ENCODE data around the gene NDUFA8.

The NDUFA8 gene

DNA sequence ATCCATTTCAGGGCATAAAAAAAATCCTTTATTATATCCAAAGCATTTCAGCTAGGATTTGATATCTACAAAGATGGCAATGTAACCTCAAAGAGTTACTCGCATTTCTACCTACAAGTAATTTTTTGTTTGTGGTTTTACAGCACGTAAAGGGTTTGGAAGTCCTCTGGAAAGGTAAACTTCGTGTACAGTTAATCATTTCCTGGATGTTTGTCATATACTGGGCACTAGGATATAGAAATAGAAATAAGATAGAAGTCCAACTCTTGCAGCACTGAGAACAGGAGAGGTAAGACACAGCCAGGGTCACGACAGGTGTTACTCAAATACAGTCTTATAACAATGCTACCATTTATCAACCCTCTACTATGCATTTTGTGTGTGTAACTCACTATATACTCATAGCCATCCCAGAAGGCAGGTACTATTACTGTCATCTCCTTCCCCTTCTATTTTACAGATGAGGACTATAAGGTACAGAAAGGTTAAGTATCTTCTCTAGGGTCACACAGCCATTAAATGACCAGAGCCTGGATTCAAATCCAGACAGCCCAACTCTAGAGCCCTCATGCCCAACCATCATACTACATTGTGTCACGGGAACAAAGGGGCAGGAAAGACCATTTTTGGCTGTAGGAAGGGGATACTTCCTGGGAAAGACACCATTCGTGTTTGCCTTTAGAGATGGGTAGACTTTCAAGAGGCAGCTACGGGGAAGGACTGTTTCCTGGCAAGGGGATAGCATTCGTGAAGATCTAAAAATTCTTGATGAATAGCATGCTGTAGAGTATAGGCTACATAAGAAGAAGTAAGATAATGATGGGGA, 19.0 kb downstream of the NDUFA8 start:
- in situ Hi-C loops (cut with HindIII; ENCODE audit: low sequenced_read_pairs): no loop called here

DNA sequence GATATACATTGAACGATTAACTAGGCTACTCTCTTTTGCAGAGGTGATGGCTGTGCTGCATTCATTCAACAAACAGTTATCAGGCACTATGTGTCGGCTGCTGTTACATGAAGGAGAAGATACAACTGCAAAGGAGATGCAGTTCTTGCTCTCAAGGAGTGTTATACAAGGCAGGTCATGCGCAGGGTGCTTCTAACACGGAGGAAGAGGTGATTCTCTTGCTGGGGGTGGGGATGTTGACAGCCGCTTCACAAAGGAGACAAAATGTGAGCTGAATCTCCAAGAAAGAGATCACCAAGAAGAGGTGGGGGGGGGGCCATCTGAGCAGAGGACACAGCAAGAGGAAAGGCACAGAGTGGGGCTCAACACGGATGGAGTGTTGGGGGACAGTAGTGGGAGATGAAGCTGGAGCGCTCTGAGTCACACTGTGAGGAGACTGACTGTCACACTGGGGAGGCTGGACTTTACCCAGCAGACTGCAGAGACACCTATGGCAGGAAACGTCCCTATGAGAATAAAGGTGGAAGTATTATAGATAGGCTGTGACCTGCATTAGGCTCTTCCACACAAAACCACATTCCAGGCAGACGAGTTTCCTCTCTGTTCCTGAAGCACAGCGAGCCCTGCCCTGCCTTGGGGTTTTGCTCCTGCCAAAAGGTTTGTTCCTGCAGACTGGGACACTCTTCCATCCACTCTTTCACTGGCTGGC, 20.9 kb downstream of the NDUFA8 start:
- in situ Hi-C loops (cut with HindIII; ENCODE audit: low sequenced_read_pairs): no loop called here

DNA sequence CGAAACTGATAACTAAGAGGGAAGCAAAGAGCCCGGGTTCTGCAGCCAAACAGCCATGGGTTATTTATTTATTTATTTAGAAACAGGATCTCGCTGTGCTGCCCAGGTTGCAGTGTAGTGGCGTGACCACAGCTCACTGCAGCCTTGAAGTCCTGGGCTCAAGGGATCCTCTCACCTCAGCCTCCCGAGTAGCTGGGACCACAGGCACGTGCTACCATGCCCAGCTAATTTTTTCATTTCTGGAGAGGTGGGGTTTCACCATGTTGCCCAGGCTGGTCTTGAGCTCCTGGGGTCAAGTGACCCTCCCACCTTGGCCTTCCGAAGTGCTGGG, 24.1 kb downstream of the NDUFA8 start:
- in situ Hi-C loops (cut with HindIII; ENCODE audit: low sequenced_read_pairs): no loop called here

DNA sequence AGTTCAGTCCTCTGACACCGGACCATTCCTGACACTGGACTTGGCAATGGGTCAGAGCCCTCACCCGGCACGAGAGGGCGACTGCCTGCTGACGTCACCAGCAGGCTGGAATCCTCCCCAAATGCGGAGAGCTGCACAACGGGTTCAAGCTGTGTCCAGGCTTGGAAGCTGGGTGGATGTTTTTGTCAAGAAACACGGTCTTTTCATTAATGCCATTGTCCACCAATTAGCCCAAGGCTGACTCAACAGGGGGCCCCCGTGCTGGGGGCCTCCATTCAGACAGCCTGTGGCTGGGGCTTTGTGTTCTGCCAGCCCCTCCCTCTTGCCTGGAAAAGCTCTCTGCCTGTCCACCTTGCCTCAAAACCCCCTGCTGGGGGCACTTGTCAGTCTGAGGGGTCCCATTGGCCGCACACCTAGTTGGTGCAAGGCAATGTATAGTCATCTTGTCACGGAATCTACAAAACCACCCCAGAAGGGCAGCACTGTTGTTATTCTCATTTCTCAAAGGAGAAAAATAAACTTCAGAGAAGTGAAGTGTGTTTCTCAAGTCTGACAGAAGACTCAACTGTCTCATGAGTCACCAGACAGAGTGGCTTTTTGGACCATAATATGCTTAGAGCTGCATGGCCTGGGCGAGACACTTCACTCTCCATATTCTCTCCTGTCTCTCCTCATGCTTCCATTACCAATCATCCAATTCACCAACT, 24.6 kb downstream of the NDUFA8 start:
- in situ Hi-C loops (cut with HindIII; ENCODE audit: low sequenced_read_pairs): no loop called here

DNA sequence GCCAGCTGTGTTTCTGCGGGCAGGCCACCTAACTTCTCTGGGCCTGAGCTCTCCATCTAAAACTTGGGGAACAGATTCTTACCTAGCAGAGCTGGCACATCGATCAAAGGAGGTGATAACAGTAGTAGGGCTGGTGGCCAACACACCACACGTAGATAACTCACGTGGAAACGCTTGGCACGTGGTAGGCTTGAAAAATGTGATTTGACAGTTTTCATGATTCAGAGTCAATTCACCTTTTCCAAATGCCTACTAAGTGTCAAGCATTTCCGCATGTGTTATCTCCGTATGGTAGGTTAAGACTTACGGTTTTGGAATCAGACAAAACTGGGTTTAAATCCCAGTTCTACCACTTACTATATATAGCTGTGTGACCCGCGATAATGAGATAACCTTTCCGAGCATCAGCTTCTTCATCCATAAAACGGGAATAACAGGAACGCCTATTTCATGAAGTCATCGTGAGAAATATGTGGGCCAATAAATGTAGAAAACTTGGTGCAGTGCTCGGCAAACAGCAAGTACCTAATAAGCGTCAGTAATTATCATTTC, 25.5 kb downstream of the NDUFA8 start:
- in situ Hi-C loops (cut with HindIII; ENCODE audit: low sequenced_read_pairs): no loop called here

DNA sequence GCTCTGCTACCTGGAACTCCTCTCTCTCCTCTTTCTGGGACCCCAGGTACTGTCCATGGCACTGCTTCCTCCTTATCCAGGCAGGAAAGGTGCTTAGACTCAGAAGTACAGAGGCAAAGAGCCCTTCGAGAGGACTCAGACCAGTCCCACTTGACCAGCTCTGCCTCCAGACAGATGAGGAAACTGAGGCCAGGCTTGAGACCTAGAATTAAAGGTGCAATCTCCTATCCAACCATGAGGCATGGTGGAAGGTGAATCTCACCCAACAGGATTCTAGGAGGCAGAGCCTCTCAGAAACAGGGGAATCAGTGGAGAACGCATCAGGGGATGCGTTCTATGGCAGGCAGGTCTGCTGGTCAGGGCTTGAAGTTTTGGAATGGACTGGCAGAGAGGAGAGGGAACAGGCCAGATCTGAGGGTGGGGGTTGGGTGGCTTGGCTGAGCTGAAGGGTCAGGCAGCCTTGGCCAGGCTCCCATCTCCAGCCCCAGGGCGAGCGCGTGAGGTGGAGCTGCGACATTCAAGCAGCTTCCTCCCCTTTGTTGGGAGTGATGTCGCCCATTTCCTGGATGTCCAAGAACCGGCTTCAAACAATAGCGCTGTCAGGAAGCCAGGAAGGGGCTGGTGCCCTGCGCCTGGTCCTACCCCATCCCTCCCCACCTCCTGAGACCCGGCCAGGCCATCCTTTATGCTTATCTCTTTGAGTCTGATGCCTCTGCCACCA, 26.2 kb downstream of the NDUFA8 start:
- in situ Hi-C loops (cut with HindIII; ENCODE audit: low sequenced_read_pairs): no loop called here

DNA sequence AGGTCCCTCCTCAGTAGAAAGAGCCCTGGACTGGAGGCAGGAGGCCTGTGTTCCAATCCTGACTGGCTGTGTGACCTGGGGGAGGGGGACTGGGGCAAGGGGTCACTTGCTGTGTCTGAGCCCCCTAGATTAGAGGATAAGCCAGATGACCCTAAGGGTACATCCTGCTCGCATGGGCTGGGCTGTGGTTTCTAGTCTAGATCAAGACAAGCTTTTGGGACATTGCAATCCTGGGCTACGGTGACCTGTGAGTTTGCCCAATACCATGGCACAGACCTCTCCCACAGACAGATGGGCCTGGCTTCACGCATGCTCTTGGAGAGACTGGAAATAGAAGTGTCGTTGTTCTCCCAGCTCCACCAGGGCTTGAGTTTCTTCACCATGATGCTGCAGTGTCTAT, 27.0 kb downstream of the NDUFA8 start:
- in situ Hi-C loops (cut with HindIII; ENCODE audit: low sequenced_read_pairs): no loop called here

DNA sequence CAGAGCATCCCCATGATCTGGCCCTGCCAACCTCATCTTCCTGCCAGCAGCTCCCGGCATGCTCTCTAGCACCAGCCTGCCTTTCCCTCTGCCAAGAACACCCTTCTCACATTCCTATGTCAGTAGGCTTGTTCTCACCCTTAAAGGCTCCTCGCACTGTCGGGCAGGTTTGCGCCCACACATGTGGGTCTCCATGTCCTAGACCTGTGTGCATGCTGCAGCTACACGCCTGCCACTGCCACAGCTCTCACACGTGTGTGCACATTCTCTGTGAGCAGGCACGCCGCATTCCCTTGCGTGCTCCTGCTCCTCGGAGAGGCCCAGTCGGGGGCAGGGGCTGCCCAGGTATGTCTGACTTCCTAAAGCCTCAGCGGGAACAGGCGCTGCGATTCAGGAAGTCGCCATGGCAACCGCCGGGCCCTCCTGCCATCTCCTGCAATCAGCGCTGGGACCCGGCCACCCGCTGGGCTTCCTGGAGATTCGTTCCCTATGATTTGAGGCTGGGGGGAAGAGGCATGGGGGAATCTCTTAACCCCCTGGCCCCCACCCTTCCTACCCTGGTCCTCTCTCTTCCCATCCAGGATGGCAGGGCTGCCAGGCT, 28.1 kb downstream of the NDUFA8 start:
- in situ Hi-C loops (cut with HindIII; ENCODE audit: low sequenced_read_pairs): no loop called here

DNA sequence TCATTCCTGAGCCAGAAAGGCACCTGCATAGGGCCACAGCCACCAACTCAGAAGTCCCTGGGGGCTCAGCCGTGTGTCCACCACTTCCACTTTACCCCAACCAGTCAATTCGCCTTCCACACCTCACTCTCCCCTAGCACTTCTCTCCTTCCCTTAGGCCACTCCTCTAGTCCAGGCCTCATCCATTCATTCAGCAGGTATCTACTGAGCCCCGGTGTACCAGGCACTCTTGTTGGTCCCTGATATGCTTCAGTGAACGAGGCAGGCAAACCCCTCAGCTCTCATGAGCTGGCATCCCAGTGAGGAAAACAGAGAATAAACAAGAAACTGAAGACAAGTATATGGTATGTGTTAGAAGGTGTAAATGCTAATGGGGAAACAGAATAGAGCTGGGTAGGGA, 28.7 kb downstream of the NDUFA8 start:
- in situ Hi-C loops (cut with HindIII; ENCODE audit: low sequenced_read_pairs): no loop called here

DNA sequence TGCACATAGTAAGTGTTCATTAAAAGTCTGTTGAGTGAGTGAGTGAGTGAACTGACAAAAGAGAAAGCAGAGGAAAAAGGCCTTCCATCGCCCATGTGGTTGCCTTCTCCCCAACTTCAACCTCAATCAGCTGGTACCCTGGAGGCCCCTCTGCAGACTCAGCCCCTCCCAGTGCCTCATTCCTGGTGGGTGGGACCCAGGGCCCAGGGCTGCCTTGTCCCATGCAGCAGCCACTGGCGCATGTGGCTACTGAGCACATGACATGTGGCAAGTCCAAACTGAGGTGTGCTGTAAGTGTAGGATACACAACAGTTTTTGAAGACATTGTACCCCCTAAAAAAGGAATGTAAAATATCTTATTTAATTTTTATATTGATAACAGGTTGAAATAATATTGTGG, 29.6 kb downstream of the NDUFA8 start:
- in situ Hi-C loops (cut with HindIII; ENCODE audit: low sequenced_read_pairs): no loop called here

DNA sequence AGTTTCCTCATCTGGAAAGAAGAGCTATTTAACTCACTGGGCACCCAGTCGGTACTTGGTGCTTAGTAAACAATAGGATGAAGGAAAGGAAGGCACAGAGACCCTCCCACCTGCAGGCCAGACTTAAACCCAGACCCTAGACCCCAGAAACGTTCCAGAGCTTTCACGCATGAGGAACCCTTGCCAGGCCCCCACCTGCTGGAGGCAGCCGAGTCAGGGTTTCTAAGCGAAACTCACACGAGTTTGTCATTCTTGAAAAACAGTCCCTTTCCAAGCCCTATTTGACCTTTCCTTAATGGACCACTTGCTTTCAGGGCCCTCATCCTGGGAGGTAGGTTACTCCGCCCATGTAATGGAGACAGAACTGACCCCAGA, 30.6 kb downstream of the NDUFA8 start:
- in situ Hi-C loops (cut with HindIII; ENCODE audit: low sequenced_read_pairs): no loop called here

DNA sequence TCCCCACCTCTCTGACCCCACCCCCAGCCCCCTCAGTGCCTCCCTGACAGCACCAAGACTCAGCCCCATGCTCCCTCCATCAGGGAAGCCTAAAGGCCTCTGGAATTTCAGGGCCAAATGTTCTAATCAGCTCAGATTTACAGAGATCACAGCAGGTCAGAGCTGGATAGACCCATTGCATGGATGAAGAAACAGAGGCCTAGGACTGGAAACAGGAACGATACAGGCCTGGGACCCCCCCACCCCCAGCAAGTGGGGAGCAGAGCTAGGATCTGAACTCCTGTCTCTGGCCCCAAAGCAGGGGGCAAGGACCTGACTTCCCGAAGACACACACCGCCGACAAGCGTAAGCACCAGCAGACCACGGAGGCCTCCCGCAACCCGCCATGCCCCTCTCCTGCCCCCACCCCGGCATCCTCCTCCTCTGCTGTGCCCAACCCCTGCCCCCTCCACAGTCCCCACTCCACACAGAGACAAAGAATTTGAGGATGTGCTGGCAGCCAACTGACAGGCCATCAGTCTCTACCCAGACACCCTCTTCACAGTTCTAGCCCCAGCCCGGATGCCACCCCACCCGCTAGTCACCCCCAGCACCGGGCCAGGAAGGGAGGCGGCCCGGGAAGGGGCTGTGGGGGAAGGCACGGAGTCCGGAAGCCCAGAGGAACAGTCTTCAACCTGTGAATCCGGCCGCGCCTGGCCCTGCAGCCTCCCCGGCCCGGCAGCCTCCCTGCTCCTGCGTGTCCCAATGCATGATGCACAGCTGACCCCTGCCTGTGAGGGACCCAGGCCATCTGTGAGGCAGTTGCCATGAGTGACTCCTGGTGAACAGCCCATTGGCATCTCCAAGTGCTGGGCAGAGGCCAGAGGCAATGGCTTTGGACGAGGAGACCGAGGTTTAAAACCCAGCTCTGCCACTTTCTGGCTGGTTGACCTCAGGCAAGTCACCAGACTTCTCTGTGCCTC, 31.3 kb downstream of the NDUFA8 start:
- in situ Hi-C loops (cut with HindIII; ENCODE audit: low sequenced_read_pairs): no loop called here

DNA sequence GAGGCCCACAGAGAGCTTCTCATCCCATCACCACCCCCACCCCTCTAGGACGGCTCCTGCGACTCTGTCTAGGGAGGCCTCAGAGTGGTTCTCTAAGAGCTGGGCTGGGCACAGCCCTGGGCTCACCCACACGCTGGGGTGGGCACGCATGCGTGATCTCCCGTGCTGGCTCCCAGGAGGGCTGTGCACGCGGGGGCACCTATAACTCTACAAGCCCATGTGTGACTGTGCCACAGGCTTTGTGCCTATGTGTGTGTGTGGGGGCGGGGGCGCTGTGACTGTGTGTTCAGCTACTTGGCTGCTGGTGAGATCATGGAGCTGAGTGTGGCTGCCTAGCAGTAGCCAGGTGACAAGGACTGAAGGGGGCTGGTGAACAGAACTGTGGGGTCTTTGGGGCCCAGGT, 32.2 kb downstream of the NDUFA8 start:
- in situ Hi-C loops (cut with HindIII; ENCODE audit: low sequenced_read_pairs): no loop called here

DNA sequence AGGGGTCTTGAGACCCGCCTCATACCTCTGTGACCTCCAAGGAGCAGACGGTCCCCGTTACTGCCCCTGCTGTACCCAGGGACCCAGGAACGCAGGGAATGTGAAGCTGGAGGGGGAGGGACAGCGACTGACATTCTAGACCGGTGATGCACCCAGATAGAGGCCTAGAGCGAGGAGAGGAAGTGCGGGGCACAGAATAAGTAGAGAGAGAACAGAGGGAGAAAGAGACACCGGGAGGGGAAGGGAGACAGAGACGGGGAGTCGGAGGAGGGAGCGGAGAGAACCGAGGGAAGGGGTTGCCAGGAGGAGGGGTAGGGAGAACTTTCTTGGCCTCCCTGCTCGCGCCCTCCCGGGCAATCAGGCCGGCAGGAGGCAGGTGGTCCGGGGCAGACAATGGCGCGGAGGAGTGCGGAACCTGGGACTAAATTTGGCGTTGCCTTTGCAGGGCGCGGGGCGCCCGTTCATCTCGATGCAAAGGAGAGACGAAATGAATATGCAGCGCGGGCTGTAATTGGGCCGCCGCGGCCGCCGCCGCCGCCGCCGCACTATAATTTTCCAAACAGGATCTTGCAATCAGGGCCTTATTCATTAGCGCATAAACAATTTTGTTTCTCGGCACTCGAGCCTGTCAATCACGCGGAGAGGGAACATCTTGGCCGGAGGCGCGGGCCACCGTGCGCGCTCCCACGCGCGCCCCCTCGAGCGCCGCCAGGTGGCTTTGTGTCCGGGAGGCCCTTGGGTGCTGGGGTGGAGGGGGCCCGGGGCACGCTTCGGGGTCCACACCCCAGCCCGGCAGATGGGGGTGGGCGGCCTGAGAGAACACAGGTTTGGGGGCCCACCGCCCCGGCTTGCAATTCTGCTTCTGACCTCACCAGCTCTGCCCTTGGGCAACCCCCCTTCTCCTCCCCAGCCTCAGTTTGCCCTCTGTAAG, 33.0 kb downstream of the NDUFA8 start:
- in situ Hi-C loops (cut with HindIII; ENCODE audit: low sequenced_read_pairs): no loop called here

DNA sequence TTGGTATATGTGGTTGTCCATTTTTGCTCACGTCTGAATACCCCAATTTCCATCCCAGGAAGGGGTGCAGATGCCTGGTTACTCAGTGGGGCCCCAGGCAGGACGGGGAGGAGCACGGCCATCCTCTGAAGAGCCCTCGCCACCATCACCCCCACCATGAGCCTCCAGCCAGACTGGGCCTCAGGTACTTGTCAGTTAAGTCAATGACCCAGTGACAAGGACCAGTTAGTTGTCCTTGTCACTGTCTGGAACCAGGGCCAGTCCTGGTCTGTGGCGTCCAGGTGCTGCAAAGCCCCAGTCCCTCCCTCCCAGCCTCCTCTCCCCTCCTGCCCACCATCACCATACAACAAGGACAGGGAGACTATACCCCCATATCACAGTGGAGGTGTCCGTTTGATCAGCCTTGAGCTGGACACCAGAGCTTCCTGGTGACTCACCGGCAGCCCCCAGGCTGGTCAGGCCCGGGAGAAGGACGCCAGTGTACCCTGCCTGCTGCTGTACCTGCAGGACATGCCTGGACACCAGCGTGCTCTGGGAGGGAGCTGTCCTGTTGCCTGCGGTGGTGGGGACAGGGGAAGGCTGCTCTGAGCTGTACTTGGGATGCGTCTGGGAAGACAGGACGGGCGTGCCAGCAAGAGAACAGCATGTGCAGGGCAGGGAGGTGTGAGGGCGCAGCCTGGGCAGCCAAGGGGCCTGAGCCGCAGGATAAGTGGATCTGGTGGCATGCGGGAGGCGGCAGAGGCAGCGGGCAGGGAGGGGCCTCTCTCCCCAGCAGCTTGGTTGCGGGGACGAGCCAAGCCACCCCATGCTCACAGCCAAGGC, 33.9 kb downstream of the NDUFA8 start:
- in situ Hi-C loops (cut with HindIII; ENCODE audit: low sequenced_read_pairs): no loop called here

DNA sequence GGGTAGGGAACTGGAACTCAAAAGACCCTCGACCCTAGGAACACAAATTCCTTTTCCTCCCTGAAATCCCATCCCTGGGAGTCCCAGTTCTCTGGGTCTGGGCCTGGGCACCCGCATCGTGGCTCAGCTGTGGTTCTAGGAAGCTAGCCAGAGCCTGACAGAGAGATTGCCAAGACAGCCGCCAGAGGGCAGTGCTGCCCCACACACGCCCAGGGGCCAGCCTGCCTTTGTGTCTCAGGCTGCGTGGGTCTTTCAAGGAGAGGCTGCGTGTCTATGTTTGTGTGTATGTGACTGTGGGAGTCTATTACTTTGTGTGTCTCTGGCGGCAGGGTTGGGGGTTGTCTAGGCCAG, 34.4 kb downstream of the NDUFA8 start:
- in situ Hi-C loops (cut with HindIII; ENCODE audit: low sequenced_read_pairs): no loop called here

DNA sequence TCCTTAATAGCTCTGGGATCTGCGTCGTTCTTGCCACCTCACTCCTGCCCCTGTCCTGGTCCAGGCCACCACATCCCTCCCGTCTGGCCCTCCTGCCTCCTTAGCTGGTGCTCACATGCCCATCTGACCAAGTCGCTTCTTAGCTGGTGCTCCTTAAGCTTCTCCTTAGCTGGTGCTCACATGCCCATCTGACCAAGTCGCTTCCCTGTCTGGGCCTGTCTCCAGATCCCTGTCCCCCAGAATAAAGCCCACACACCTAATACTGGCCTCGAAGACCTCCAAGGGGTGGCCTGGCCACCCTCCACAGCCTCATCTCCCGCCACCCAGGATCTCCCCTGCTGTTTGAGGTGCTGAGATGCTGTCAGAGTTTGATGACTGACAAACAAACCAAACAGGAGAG, 35.1 kb downstream of the NDUFA8 start:
- in situ Hi-C loops (cut with HindIII; ENCODE audit: low sequenced_read_pairs): loop anchor here (5.0 kb wide), 2 partner anchors 98 to 218 kb away; no protein-coding TSS in a partner anchor

DNA sequence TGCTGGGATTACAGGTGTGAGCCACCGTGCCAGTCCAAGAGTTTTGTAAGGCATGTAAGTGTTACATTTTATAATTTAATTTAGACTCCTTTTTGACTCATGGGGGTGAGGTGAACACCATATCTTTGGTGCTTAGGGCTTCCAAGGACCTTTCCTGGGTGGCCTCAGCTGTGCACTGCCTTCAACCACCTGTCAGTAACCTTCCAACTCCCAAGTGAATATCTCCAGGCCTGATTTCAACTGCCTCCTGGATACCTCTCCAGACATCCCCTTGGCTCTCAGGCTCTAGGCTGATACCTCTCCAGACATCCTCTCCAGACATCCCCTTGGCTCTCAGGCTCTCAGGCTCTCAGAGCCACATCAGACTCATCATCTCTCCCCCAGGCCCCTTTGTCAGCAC, 35.5 kb downstream of the NDUFA8 start:
- in situ Hi-C loops (cut with HindIII; ENCODE audit: low sequenced_read_pairs): loop anchor here (5.0 kb wide), 2 partner anchors 98 to 218 kb away; no protein-coding TSS in a partner anchor
